Sigmoid colon (tissue), 4 donors: ENCODE results near the gene SLC17A3.

Source experiments
- EP300 ChIP-seq, 4 donors: sonication (generic); formaldehyde crosslinking; IDR thresholded peaks; one replicate each; pipeline ENCODE4 v1.6.1; 2017; ENCODE audit warnings: antibody characterized with exemption in 4 of 4
- POLR2A ChIP-seq, 2 donors: fragments of 450-650 bp; IDR thresholded peaks; one replicate each; pipeline ENCODE4 v1.6.1; 2016; ENCODE audit warnings: antibody characterized with exemption in 2 of 2, mild to moderate bottlenecking in 2 of 2, moderate library complexity in 2 of 2
- POLR2AphosphoS5 ChIP-seq, 4 donors: sonication (generic); formaldehyde crosslinking; IDR thresholded peaks; one replicate each; pipeline ENCODE4 v1.6.1; 2017; ENCODE audit warnings: antibody characterized with exemption in 4 of 4
- TF ChIP-seq, protein P1 (sequence below), 4 experiments: fragments of 450-650 bp in 3 of 4; fragments of 200-600 bp in 1 of 4; IDR thresholded peaks; one replicate each; pipeline ENCODE4 v1.5.1; 2016 to 2019; ENCODE audit warnings: antibody characterized with exemption in 4 of 4, mild to moderate bottlenecking in 3 of 4, moderate library complexity in 2 of 4

DNA sequence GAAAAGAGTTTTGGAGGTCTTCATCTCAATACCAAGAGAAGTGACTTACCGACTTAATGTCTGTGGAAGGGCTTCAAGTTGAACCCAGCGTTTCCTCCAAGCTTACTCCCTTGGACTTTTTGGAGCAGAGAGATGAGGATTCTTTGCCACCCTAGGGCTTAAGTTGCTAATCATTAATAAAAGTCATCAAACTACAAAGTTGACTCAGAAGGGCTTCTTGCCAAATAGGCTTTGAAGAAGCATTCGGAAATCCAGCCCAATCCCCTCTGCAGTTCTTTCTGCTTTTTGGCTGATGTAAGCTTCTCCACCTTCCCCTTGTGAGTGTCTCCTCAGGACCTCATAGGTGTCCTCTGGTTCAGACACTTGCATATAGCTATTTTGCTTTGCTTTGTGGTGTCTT, at the start of gene SLC17A3:
- TF ChIP-seq, protein P1, sequence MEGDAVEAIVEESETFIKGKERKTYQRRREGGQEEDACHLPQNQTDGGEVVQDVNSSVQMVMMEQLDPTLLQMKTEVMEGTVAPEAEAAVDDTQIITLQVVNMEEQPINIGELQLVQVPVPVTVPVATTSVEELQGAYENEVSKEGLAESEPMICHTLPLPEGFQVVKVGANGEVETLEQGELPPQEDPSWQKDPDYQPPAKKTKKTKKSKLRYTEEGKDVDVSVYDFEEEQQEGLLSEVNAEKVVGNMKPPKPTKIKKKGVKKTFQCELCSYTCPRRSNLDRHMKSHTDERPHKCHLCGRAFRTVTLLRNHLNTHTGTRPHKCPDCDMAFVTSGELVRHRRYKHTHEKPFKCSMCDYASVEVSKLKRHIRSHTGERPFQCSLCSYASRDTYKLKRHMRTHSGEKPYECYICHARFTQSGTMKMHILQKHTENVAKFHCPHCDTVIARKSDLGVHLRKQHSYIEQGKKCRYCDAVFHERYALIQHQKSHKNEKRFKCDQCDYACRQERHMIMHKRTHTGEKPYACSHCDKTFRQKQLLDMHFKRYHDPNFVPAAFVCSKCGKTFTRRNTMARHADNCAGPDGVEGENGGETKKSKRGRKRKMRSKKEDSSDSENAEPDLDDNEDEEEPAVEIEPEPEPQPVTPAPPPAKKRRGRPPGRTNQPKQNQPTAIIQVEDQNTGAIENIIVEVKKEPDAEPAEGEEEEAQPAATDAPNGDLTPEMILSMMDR (IDR thresholded peaks at IDR 0.05), result no peak
- TF ChIP-seq POLR2A (IDR thresholded peaks at IDR 0.05) (no peak), EP300 (IDR thresholded peaks at IDR 0.05) (no peak), POLR2AphosphoS5 (IDR thresholded peaks at IDR 0.05) (no peak)
